AG20443 (cell line): ENCODE data around the gene SCGB3A2.
"Not testable (repeated sequence)": the region's sequence is repeated elsewhere in the genome, so short reads cannot be mapped to it uniquely, and the experiment has no call there.

ENCODE experiments used
- DNase-seq: peaks from one replicate; pipeline ENCODE4 v3.0.0; 2012; ENCODE audit warnings: low spot score, mixed read lengths

Gene SCGB3A2

GRCh38 chr5:147863454-147864158, 14.9 kb upstream of the SCGB3A2 start:
- DNase-seq, result no peak

DNA sequence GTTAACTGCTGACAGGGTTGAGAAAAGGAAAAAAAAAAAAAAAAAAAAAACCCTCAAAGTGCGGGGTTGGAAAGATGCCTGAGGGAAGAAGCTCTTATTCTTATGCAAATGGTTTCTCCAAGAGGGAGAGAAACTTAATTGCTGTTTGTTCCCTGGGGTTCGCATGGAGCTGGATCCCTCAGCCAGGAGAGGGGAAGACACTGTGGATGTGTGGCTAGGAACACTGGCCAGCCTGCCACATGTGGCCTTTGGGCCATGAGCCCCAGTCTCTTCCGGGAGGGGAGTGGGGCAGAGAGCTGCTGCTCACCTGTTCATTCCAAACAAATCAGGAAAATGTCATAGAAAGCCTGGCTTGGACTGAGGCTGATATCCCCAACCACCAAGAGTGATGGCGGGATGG, 9.4 kb upstream of the SCGB3A2 start:
- no peak for DNase-seq

- DNase-seq, result not testable (repeated sequence)
These were observed 8.6 kb upstream of the SCGB3A2 start for GRCh38 chr5:147869892-147870291.

DNA sequence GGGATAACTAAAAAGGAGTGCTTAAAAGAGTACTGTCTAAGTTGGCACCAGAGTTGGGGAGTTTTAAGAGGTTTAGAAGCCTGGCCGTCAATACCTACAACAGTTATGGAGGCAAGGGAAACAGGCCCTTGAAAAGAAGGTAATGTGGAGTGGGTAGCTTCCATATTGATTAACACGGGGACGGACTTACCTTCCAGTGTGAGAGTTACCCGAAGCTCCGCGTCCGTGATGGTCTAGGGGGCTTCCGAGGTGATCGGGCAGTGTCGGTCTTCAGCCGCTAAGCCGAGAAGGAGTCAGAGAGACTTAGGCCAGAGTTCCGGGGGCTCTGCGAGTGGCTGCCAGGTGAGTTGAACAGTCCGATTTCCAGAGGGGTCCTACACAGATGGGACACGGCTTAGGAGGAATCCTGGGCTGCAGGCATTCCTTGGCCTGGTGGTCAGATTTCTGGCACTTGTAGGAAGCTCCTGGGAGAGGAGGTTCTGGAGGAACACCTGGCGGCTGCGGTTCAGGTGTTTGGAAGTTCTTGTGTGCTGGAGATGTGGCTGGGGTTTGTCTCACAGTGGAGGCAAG, 6.4 kb upstream of the SCGB3A2 start:
- DNase-seq, result not testable (repeated sequence)

DNA sequence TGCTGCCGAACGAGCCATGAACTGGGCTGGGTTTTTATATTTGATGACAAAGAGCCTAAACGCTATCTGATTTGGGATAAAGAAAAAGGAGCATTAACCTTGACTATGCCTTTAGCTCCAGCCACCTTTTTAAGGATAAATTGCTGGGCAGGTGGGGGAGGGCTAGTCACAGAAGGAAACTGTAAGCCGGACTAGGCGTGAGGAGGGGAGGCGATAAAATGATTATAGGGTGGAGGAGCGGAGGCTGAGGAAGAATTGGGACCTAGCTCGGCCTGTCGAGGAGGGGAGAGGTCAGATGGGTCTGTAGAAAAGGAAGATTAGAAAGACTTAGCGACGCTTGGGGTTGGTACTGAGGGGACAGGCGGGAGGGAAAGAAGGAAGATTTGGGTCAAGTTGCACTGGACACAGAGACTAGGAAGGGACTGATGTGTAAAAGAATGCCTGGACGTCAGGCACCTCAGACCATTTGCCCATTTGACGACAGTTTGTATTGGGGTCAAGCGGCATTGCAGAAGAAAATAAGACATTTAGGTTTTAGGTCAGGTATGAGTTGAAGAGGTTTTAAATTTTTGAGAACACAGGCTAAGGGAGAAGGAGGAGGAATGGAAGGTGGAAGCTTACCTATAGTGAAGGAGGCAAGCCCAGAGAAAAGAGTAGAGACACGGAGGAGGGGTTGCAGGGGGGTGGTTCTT, 5.6 kb upstream of the SCGB3A2 start:
- DNase-seq, result not testable (repeated sequence)

GRCh38 chr5:147874118-147874875, 4.2 kb upstream of the SCGB3A2 start:
- DNase-seq, result not testable (repeated sequence)

- DNase-seq, result no peak
These were observed 3.6 kb upstream of the SCGB3A2 start for GRCh38 chr5:147874910-147875367.

- DNase-seq, result no peak
These were observed 2.4 kb upstream of the SCGB3A2 start for GRCh38 chr5:147876141-147876540.

GRCh38 chr5:147876626-147877025, 1.9 kb upstream of the SCGB3A2 start:
- DNase-seq, result no peak

GRCh38 chr5:147879784-147880183, 1.3 kb downstream of the SCGB3A2 start:
- no peak for DNase-seq

GRCh38 chr5:147880487-147880886, 2.0 kb downstream of the SCGB3A2 start:
- no peak for DNase-seq

GRCh38 chr5:147882586-147883313, 4.2 kb downstream of the SCGB3A2 start:
- DNase-seq, result no peak

DNA sequence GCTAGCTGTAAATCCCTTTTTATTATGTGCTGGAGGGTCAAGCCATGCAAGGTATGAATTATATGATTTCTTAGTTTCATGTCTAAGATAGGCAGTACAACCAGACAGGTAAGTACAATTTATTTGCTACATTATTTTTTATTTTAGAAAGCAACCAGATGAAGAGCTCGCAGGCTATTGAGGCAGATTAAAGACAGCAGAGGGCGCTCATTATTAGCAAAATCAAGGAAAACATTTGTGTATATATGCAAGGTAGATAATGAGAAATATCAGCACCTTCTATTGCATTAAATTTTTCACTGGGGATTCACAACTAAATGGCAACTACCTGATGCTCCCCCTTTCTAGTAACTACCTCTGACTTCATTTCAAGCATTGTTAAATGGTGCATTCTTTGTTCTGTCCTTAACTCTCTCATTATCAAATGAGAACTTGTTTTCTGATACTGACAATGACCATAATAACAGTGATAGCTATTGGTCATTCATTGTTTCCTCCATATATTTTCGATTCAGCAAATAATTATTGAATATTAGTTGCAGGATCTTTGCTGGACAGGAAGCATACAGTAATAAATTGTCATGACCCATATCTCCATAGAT, 8.6 kb downstream of the SCGB3A2 start:
- DNase-seq, result peak; percentile 16

GRCh38 chr5:147887930-147888329, 9.4 kb downstream of the SCGB3A2 start:
- no peak for DNase-seq

DNA sequence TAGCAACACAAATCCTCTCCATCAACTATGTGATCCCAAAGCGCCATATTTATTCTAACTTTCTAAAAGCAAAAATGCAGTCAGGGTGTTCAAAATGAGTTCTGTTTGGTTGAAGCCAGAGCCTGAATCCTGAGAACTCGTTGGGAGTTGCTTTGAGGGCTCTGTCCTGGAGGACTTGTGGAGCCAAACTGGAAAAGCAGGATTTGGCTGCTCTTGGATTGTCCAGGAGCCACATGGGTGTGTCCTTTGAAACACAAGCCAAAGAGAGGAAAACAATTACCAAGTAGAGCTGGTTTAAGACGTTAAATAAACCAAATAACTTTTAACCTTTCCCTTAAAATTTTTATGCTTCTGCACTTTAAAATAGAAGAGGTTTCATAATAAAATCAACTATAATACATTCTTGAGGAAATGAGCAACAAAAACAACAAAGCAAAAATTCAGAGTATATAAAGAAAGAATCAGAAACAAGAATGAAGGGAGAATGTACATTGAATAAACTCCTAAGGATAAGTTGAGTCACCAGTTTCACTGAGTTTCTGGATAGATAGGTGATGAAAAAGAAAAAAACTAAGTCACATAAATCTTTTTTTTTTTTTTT, 14.3 kb downstream of the SCGB3A2 start:
- DNase-seq, result peak; percentile 27

DNA sequence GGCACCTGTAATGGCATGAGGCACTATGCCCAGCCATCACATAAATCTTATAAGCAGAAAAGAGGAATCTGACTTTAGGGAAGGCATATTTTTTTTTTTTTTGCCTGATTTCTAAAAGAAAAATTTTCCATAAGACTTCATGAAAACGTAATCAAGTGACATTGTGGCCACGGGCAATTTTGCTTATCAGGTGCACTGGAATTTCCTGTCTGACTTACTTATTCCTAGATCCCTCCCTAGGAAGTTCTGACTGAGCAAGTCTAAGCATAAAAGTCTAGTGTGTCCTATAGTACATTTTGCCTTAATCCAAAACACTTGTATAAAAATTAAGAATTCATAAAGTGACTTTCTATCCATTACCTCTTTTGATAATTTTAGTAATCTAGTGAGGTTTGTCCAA, 15.3 kb downstream of the SCGB3A2 start:
- no peak for DNase-seq

GRCh38 chr5:147895864-147896263, 17.4 kb downstream of the SCGB3A2 start:
- DNase-seq, result no peak

DNA sequence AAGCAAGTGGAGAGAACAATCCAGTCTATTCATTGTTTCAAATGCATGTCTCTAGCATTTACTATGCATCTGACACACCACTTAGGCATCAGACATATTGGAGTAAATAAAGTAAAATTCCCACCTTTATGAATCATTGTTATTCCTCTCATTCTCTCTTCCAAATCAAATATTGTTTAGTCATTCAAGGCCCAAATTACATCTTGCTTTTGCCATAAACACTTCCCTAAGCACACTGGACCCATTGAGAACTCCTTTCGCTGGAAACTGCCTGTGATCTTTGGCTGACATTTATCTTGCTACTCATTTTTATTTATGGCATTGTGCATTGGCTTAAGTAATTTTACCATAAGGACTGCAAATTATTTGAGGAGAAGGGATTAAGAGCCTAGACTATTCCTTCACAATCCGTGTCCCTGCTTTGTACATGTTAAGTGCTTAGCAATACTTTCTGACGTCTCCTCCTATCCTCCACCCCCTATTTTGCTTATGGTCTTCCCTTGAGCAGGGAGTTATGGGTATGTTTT, 20.4 kb downstream of the SCGB3A2 start:
- DNase-seq, result no peak

- DNase-seq, result peak; percentile 17
These were observed 23.1 kb downstream of the SCGB3A2 start for GRCh38 chr5:147901599-147902039.

- DNase-seq, result no peak
These were observed 24.2 kb downstream of the SCGB3A2 start for GRCh38 chr5:147902609-147903115.
